ENCODE results near the gene PLEKHH3.

PLEKHH3 gene

DNA sequence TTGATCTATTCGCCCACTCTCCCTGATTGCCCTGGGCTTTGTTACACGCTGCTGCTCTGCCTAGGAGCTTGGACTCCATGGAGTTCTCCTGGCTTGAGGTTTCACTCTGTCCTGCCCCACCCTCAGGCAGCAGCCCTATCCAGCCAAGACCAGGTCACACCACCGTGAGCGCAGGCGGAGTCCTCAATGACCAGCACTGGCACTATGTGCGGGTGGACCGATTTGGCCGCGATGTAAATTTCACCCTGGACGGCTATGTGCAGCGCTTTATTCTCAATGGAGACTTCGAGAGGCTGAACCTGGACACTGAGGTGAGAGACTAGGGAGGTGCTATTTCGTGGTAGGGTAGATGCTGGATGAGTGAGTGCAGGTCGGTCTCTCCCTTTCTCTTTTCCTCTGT lies 9.0 kb upstream of the PLEKHH3 start:
- no peak for TF ChIP-seq SPI1 (IDR thresholded peaks at IDR 0.05; ENCODE audit: borderline replicate concordance, low read depth)
- no peak for TF ChIP-seq CTCF (IDR thresholded peaks at IDR 0.05; ENCODE audit: insufficient read depth, low read length)
- no peak for TF ChIP-seq POLR2AphosphoS5 (IDR thresholded peaks at IDR 0.05; ENCODE audit: low read depth)
- no peak for TF ChIP-seq GABPA (IDR thresholded peaks at IDR 0.05; ENCODE audit: low read depth)
- TF ChIP-seq, protein P1, sequence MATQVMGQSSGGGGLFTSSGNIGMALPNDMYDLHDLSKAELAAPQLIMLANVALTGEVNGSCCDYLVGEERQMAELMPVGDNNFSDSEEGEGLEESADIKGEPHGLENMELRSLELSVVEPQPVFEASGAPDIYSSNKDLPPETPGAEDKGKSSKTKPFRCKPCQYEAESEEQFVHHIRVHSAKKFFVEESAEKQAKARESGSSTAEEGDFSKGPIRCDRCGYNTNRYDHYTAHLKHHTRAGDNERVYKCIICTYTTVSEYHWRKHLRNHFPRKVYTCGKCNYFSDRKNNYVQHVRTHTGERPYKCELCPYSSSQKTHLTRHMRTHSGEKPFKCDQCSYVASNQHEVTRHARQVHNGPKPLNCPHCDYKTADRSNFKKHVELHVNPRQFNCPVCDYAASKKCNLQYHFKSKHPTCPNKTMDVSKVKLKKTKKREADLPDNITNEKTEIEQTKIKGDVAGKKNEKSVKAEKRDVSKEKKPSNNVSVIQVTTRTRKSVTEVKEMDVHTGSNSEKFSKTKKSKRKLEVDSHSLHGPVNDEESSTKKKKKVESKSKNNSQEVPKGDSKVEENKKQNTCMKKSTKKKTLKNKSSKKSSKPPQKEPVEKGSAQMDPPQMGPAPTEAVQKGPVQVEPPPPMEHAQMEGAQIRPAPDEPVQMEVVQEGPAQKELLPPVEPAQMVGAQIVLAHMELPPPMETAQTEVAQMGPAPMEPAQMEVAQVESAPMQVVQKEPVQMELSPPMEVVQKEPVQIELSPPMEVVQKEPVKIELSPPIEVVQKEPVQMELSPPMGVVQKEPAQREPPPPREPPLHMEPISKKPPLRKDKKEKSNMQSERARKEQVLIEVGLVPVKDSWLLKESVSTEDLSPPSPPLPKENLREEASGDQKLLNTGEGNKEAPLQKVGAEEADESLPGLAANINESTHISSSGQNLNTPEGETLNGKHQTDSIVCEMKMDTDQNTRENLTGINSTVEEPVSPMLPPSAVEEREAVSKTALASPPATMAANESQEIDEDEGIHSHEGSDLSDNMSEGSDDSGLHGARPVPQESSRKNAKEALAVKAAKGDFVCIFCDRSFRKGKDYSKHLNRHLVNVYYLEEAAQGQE (IDR thresholded peaks at IDR 0.05; ENCODE audit: insufficient replicate concordance, low read depth): no peak
- DNase-seq (ENCODE audit: low read depth in 1 of 2, low spot score in 1 of 2): no peak
- Histone ChIP-seq H3K4me3 (replicated peaks; ENCODE audit: insufficient read depth, low read length) (no peak overlapping the region), H3K27ac (replicated peaks) (no peak overlapping the region), H3K27me3 (ENCODE audit: insufficient read depth, poor library complexity, severe bottlenecking) (peaks cover 23% of the 10 kb centered on the region)

GRCh38 chr17:42684929-42685556 lies 8.2 kb upstream of the PLEKHH3 start:
- Histone ChIP-seq H3K27ac (replicated peaks) (no peak overlapping the region), H3K4me3 (replicated peaks; ENCODE audit: insufficient read depth, low read length) (no peak overlapping the region), H3K27me3 (ENCODE audit: insufficient read depth, poor library complexity, severe bottlenecking) (peaks cover 23% of the 10 kb centered on the region)
- TF ChIP-seq, protein P1 (IDR thresholded peaks at IDR 0.05; ENCODE audit: insufficient replicate concordance, low read depth): no peak
- TF ChIP-seq CTCF (IDR thresholded peaks at IDR 0.05; ENCODE audit: insufficient read depth, low read length) (no peak), GABPA (IDR thresholded peaks at IDR 0.05; ENCODE audit: low read depth) (no peak), SPI1 (IDR thresholded peaks at IDR 0.05; ENCODE audit: borderline replicate concordance, low read depth) (no peak), POLR2AphosphoS5 (IDR thresholded peaks at IDR 0.05; ENCODE audit: low read depth) (no peak)
- DNase-seq (ENCODE audit: low read depth in 1 of 2, low spot score in 1 of 2): no peak

DNA sequence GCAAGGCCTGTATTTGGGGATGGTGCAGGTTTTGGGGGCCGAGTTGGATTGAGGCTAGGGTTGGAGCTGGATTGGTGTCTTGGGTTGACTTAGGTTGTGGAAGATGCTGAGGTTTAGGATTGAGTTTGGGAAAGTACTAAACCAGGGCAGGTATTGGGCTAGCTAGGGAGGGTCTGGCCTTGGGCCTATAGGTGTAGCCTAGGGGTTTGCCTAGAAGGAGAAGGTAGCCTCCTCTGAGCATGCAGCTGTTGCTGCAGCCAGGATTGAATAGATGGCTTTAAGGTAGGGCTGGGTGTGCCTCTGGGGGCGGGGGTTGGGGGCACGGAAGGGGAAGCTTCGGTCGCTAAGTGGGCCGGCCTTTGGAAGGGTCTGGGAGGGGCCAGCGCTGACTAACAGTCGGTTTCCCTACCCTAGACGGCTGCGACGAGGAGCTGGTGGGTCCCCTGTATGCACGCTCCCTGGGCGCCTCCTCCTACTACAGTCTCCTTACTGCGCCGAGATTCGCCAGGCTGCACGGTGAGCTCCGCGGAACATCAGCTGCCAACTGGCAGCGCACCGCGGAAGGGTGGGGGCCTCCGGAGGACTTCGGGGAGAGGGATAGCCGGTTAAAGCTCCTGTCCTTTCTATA lies 6.7 kb upstream of the PLEKHH3 start:
- no peak overlapping the region for H3K4me3 ChIP-seq (replicated peaks; ENCODE audit: insufficient read depth, low read length)
- H3K27me3 ChIP-seq (ENCODE audit: insufficient read depth, poor library complexity, severe bottlenecking): peaks cover 23% of the 10 kb centered on the region
- DNase-seq (ENCODE audit: low read depth in 1 of 2, low spot score in 1 of 2): no peak
- TF ChIP-seq SPI1 (IDR thresholded peaks at IDR 0.05; ENCODE audit: borderline replicate concordance, low read depth) (no peak), CTCF (IDR thresholded peaks at IDR 0.05; ENCODE audit: insufficient read depth, low read length) (no peak), GABPA (IDR thresholded peaks at IDR 0.05; ENCODE audit: low read depth) (no peak), POLR2AphosphoS5 (IDR thresholded peaks at IDR 0.05; ENCODE audit: low read depth) (no peak)
- TF ChIP-seq, protein P1 (IDR thresholded peaks at IDR 0.05; ENCODE audit: insufficient replicate concordance, low read depth): no peak
- no peak overlapping the region for H3K27ac ChIP-seq (replicated peaks)

All from HL-60 (cell line).